ENCODE measurements around the gene NECTIN4. TPM values are rescaled to one million over a fixed set of nuclear protein-coding genes. Genes with fewer than 3 reads are reported as not detected.
A peak's percentile ranks its signal among the peaks of the same experiment; 100 is the strongest.

Gene NECTIN4
- polyA plus RNA-seq, 1 donor from 2014 or later, result not detected

GRCh38 chr1:161081519-161081918, 7.8 kb downstream of the NECTIN4 start:
- no peaks in the 10 kb centered on the region for H3K9me3 Mint-ChIP-seq
- no peaks in the 10 kb centered on the region for H3K4me1 Mint-ChIP-seq
- peaks cover 5% of the 10 kb centered on the region for H3K27me3 Mint-ChIP-seq
- peak overlapping the region in 1 of 3 donors; percentile 85 for H3K27ac Mint-ChIP-seq
- H3K4me3 Mint-ChIP-seq, result no peak overlapping the region
- H3K36me3 Mint-ChIP-seq, result no peaks in the 10 kb centered on the region

GRCh38 chr1:161080441-161081405, 8.6 kb downstream of the NECTIN4 start:
- Mint-ChIP-seq H3K9me3 (no peaks in the 10 kb centered on the region), H3K4me3 (no peak overlapping the region), H3K36me3 (no peaks in the 10 kb centered on the region), H3K4me1 (no peaks in the 10 kb centered on the region), H3K27me3 (peaks cover 2% of the 10 kb centered on the region), H3K27ac (peak overlapping the region in 1 of 3 donors; percentile 85)

GRCh38 chr1:161079436-161080110, 9.8 kb downstream of the NECTIN4 start:
- H3K36me3 Mint-ChIP-seq, result no peaks in the 10 kb centered on the region
- H3K4me1 Mint-ChIP-seq, result no peaks in the 10 kb centered on the region
- peaks cover 2% of the 10 kb centered on the region for H3K27me3 Mint-ChIP-seq
- no peak overlapping the region for H3K27ac Mint-ChIP-seq
- H3K9me3 Mint-ChIP-seq, result no peaks in the 10 kb centered on the region
- H3K4me3 Mint-ChIP-seq, result no peak overlapping the region

- Mint-ChIP-seq H3K36me3 (no peaks in the 10 kb centered on the region), H3K4me1 (no peaks in the 10 kb centered on the region), H3K27ac (no peak overlapping the region), H3K9me3 (no peaks in the 10 kb centered on the region), H3K27me3 (peaks cover 2% of the 10 kb centered on the region), H3K4me3 (no peak overlapping the region)
These were observed 11.9 kb downstream of the NECTIN4 start for GRCh38 chr1:161077426-161077825.

DNA sequence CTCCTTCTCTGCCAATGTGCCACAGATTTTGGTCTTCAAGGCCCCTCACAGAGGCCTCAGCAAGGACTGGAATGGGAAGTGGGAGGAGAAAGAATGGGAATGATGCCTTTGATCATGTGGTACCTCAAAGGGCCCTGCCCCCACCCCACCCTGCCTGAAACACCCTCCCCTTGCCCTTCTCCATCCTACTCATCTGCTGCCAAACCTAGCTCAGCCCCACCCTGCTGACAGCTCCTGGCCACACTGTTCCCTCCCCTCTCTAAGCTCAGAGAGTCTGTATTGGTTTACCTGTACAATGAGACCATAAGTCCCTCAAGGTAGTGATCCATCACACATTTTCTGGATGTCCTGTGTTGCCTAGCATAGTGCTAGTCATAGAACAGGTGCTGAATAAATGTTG, 12.9 kb downstream of the NECTIN4 start:
- Mint-ChIP-seq H3K27me3 (peaks cover 2% of the 10 kb centered on the region), H3K27ac (no peak overlapping the region), H3K4me1 (peaks cover 1 to 4% (median 4%) of the 10 kb centered on the region in 3 donors), H3K36me3 (no peaks in the 10 kb centered on the region), H3K4me3 (no peak overlapping the region), H3K9me3 (no peaks in the 10 kb centered on the region)

GRCh38 chr1:161074676-161075368, 14.5 kb downstream of the NECTIN4 start:
- H3K9me3 Mint-ChIP-seq, result no peaks in the 10 kb centered on the region
- H3K27ac Mint-ChIP-seq, result no peak overlapping the region
- H3K36me3 Mint-ChIP-seq, result no peaks in the 10 kb centered on the region

GRCh38 chr1:161073474-161074121, 15.8 kb downstream of the NECTIN4 start:
- no peak overlapping the region for H3K4me3 Mint-ChIP-seq
- H3K9me3 Mint-ChIP-seq, result no peaks in the 10 kb centered on the region
- H3K4me1 Mint-ChIP-seq, result peaks cover 12 to 15% (median 15%) of the 10 kb centered on the region in 3 donors
- H3K27ac Mint-ChIP-seq, result peak overlapping the region in 1 of 3 donors; percentile 34
- H3K27me3 Mint-ChIP-seq, result no peaks in the 10 kb centered on the region
- H3K36me3 Mint-ChIP-seq, result no peaks in the 10 kb centered on the region

More at GRCh38 chr1:161074676-161075368, 14.5 kb downstream of the NECTIN4 start:
- Mint-ChIP-seq H3K4me3 (no peak overlapping the region), H3K4me1 (peaks cover 9 to 15% (median 14%) of the 10 kb centered on the region in 3 donors), H3K27me3 (peaks cover 2% of the 10 kb centered on the region)

- Mint-ChIP-seq H3K27me3 (no peaks in the 10 kb centered on the region), H3K4me1 (peaks cover 16 to 20% (median 18%) of the 10 kb centered on the region in 3 donors), H3K4me3 (peak overlapping the region in 1 of 4 donors; percentile 30), H3K36me3 (no peaks in the 10 kb centered on the region), H3K27ac (no peak overlapping the region), H3K9me3 (no peaks in the 10 kb centered on the region)
These were observed 16.5 kb downstream of the NECTIN4 start for GRCh38 chr1:161072751-161073449.

GRCh38 chr1:161071886-161072371, 17.4 kb downstream of the NECTIN4 start:
- peak overlapping the region in 1 of 4 donors; percentile 69 for H3K4me3 Mint-ChIP-seq
- peaks cover 1% of the 10 kb centered on the region for H3K36me3 Mint-ChIP-seq
- H3K27me3 Mint-ChIP-seq, result no peaks in the 10 kb centered on the region
- H3K9me3 Mint-ChIP-seq, result no peaks in the 10 kb centered on the region
- H3K27ac Mint-ChIP-seq, result peak overlapping the region in 1 of 3 donors; percentile 98
- peaks cover 19 to 28% (median 27%) of the 10 kb centered on the region in 3 donors for H3K4me1 Mint-ChIP-seq

DNA sequence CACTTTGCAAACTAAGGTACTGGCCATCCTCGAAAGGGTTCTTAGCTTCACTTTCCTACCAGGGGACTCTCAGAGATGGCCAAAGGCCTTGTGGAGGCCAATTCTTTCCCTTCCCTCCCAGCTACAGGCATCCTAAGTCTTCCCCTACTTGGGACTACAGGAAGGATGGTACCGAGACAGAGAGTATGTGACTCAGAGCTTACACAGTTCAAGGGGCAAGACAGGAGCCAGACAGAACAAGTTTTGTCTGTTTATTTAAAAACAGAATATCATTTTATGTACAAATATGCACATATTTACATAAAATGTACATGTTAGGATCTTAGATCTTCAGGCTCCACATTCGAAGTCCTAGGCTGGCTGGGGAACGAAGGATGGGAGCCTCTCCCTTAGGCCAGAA, 18.6 kb downstream of the NECTIN4 start:
- Mint-ChIP-seq H3K36me3 (peaks cover 5% of the 10 kb centered on the region), H3K4me1 (peaks cover 24 to 34% (median 34%) of the 10 kb centered on the region in 3 donors), H3K4me3 (no peak overlapping the region), H3K27me3 (no peaks in the 10 kb centered on the region), H3K27ac (peak overlapping the region; percentile 97 to 100 (median 98)), H3K9me3 (no peaks in the 10 kb centered on the region)

DNA sequence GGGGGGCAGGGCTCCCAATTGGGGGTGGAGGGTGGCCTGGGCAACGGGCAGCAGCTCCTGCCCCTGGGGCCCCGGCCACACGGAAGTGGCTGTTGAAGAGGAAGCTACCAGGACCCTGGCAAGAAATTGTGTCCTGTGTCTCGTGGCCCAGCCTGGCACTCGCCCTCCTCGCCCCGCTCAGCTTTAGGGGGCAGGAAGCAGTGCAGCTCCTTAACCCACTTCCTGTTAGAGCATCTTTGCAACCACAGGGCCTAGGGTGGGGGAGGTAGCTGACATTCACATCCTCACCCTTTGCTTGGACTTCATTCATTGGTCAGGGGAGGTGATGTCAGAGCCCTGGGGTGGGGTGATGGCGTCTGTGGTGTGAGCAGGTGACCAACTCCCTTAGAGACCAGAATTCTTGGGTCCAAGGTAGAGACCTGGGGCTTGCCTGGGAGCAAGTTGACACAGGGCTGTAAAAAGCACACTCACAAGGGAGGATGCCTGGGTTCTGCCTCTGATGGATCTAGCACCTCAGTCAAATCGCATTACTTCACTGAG, 19.6 kb downstream of the NECTIN4 start, which contains the start of gene ARHGAP30:
TSS of gene ARHGAP30 (minus strand) at position 161 of the 540 bp plus-strand sequence. CDS start 267 bp downstream, outside the sequence.
- Mint-ChIP-seq H3K4me1 (peaks cover 24 to 36% (median 34%) of the 10 kb centered on the region in 3 donors), H3K9me3 (no peaks in the 10 kb centered on the region), H3K27ac (peak within 1 kb of the TSS; percentile 97 to 100 (median 98)), H3K36me3 (peaks cover 5% of the 10 kb centered on the region), H3K27me3 (no peaks in the 10 kb centered on the region), H3K4me3 (peak within 1 kb of the TSS; percentile 97 to 98 (median 98))

- H3K4me1 Mint-ChIP-seq, result peaks cover 27 to 40% (median 39%) of the 10 kb centered on the region in 3 donors
- peak overlapping the region; percentile 97 to 100 (median 98) for H3K27ac Mint-ChIP-seq
- no peaks in the 10 kb centered on the region for H3K9me3 Mint-ChIP-seq
- peak overlapping the region; percentile 97 to 98 (median 98) for H3K4me3 Mint-ChIP-seq
- H3K27me3 Mint-ChIP-seq, result no peaks in the 10 kb centered on the region
- peaks cover 5% of the 10 kb centered on the region for H3K36me3 Mint-ChIP-seq
These were observed 20.1 kb downstream of the NECTIN4 start for GRCh38 chr1:161069241-161069640.
